Measurements from ENCODE around the gene SLC1A2. TPM values are rescaled to one million over a fixed set of nuclear protein-coding genes. Genes with fewer than 3 reads are reported as not detected.

The SLC1A2 gene
- total and polyA plus RNA-seq, 3 donors from 2014 or later = 0.74 to 7.5 (median 1.1) TPM

DNA sequence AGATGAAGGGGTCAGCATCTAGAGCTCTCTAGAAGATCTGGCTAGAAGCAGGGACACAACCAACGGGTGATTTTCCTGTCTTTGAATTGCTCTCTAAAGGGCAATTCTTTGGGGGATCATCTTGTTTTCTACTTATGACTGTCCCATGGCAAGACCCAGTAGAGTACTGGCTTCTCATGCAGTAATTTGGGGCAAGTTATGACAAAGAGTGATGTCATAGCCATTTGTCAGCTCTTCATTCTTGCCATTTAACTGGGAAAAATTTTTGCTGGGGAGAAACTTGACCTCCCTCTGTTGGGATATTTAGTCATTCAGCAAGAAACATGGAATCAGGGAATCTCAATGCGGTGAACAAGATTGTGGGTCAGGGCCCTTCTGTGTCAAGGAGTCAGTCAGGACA, 80.4 kb downstream of the SLC1A2 start:
- no peak overlapping the region for H3K4me3 ChIP-seq
- H3K27ac ChIP-seq = no peak overlapping the region
- TF ChIP-seq, protein P1, sequence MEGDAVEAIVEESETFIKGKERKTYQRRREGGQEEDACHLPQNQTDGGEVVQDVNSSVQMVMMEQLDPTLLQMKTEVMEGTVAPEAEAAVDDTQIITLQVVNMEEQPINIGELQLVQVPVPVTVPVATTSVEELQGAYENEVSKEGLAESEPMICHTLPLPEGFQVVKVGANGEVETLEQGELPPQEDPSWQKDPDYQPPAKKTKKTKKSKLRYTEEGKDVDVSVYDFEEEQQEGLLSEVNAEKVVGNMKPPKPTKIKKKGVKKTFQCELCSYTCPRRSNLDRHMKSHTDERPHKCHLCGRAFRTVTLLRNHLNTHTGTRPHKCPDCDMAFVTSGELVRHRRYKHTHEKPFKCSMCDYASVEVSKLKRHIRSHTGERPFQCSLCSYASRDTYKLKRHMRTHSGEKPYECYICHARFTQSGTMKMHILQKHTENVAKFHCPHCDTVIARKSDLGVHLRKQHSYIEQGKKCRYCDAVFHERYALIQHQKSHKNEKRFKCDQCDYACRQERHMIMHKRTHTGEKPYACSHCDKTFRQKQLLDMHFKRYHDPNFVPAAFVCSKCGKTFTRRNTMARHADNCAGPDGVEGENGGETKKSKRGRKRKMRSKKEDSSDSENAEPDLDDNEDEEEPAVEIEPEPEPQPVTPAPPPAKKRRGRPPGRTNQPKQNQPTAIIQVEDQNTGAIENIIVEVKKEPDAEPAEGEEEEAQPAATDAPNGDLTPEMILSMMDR (IDR thresholded peaks at IDR 0.05) = no peak
- no peak for TF ChIP-seq POLR2A (IDR thresholded peaks at IDR 0.05)
- no peaks in the 10 kb centered on the region for H3K4me1 ChIP-seq
- 85 to 90% methylated on average over 2 of the region's 2 CpGs for WGBS, 2 donors
- no peaks in the 10 kb centered on the region for H3K27me3 ChIP-seq
- no peaks in the 10 kb centered on the region for H3K36me3 ChIP-seq (ENCODE audit: low read depth, missing control alignments)
- H3K9me3 ChIP-seq = no peaks in the 10 kb centered on the region
- intact Hi-C loops (cut with DNase I; ENCODE audit: low total_unique reads) = no loop called here
- DNase-seq = no peak

DNA sequence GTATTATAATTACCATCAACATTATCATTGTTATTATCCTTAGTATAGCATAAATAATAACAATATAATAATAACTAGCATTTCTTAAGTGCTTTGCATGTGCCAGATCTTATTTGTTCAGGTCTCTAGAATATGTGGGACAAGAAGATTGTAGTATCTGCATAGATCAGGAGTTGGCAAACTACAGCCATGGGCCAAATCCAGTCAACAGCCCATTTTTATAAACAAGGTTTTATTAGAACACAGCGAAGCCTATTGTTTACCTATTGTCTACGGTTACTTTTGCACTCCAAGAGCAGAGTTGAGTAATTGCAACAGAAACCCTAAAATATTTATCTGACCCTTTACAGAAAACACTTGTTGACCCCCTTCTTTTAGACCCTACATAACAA, 81.4 kb downstream of the SLC1A2 start:
- no peak overlapping the region for H3K27ac ChIP-seq
- no peaks in the 10 kb centered on the region for H3K4me1 ChIP-seq
- H3K9me3 ChIP-seq = no peaks in the 10 kb centered on the region
- TF ChIP-seq POLR2A (IDR thresholded peaks at IDR 0.05) = no peak
- TF ChIP-seq, protein P1 (IDR thresholded peaks at IDR 0.05) = no peak
- intact Hi-C loops (cut with DNase I; ENCODE audit: low total_unique reads) = no loop called here
- DNase-seq = no peak
- WGBS, 2 donors = 91 to 93% methylated on average over 2 of the region's 2 CpGs
- H3K4me3 ChIP-seq = no peak overlapping the region
- H3K27me3 ChIP-seq = no peaks in the 10 kb centered on the region
- no peaks in the 10 kb centered on the region for H3K36me3 ChIP-seq (ENCODE audit: low read depth, missing control alignments)

DNA sequence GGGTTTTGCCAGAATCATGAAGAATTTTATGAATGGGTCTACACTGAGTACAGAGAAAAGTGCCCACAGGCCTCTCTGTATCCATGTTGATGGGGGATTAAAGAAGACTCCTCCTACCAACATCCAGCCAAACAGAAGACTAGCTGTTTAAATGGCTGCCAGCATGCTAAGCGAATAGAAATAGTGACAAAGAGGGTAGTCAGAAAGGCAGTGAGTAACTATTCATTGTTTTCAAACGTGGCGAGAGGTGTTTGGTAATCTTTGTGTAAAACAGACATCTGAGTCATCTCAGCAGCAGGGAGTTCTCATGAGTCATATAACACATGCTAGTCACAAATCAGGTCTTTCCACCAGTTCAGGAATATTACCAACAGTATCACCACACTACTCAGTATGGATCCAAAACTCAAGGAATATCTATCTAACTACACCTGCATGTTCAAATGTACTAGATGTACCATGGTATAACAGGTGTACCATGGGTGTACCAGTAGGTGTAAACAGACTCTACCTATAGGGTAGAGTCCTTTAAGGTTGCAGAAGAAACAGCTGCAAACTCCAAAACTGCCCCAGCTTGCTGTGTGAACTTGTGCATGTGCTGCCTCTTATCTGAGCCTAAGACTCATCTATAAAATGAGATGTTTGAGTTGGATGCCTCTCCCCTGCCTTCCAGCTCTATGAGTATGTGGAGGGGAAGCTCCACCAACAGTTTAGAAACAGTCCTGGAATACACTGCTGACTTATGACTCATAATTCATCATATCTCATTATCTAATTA, 82.0 kb downstream of the SLC1A2 start:
- WGBS, 2 donors = 82 to 85% methylated on average over 3 of the region's 3 CpGs
- DNase-seq = no peak
- Histone ChIP-seq H3K36me3 (ENCODE audit: low read depth, missing control alignments) (no peaks in the 10 kb centered on the region), H3K4me1 (no peaks in the 10 kb centered on the region), H3K4me3 (no peak overlapping the region), H3K27ac (no peak overlapping the region), H3K27me3 (no peaks in the 10 kb centered on the region), H3K9me3 (no peaks in the 10 kb centered on the region)
- intact Hi-C loops (cut with DNase I; ENCODE audit: low total_unique reads) = no loop called here
- TF ChIP-seq, protein P1 (IDR thresholded peaks at IDR 0.05) = no peak
- TF ChIP-seq POLR2A (IDR thresholded peaks at IDR 0.05) = no peak

DNA sequence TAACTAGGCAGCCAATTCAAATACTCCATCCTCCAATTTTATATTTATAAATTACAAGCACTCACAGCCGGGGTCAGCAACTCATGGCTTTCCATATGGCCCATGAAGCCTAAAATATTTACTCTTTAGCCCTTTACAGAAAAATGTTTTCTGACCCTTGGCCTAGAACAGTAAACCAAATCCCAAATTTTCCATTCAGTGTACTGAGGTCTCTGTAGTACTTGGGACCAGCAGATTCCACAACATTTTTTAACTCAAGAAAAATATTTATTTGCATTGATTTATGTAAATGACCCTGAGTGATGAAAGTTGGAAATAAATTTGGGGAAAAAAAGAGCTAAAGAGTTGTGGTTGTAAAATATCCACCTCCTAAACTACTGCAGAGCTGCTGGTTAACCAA, 82.6 kb downstream of the SLC1A2 start:
- Histone ChIP-seq H3K9me3 (no peaks in the 10 kb centered on the region), H3K27ac (no peak overlapping the region), H3K36me3 (ENCODE audit: low read depth, missing control alignments) (no peaks in the 10 kb centered on the region), H3K4me3 (no peak overlapping the region), H3K4me1 (no peaks in the 10 kb centered on the region), H3K27me3 (no peaks in the 10 kb centered on the region)
- WGBS, 2 donors = 83 to 86% methylated on average over 1 of the region's 1 CpG
- no peak for TF ChIP-seq POLR2A (IDR thresholded peaks at IDR 0.05)
- TF ChIP-seq, protein P1 (IDR thresholded peaks at IDR 0.05) = no peak
- no peak for DNase-seq
- intact Hi-C loops (cut with DNase I; ENCODE audit: low total_unique reads) = no loop called here

DNA sequence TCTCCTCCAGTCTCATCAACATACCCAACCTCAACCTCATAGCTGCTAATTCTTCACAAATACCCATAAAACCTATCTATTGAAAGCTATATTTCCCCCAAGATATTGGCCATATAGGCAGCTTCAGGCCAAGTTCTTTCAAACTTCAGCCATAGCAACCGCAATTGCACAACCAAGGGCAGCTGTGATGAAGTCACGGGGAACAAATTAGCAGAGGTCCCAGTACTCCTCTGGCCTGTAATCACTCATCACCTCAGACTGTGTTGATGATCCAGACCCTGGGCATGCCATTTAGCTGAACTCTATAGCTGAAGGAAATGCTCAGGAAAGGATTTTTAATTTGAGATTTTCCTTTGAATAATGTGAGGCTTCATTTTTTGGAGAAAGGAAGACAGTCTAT, 84.1 kb downstream of the SLC1A2 start:
- TF ChIP-seq POLR2A (IDR thresholded peaks at IDR 0.05) = no peak
- TF ChIP-seq, protein P1 (IDR thresholded peaks at IDR 0.05) = no peak
- no peaks in the 10 kb centered on the region for H3K36me3 ChIP-seq (ENCODE audit: low read depth, missing control alignments)
- H3K4me1 ChIP-seq = no peaks in the 10 kb centered on the region
- no peaks in the 10 kb centered on the region for H3K27me3 ChIP-seq
- H3K9me3 ChIP-seq = no peaks in the 10 kb centered on the region
- DNase-seq = no peak
- intact Hi-C loops (cut with DNase I; ENCODE audit: low total_unique reads) = no loop called here
- H3K4me3 ChIP-seq = no peak overlapping the region
- no peak overlapping the region for H3K27ac ChIP-seq
- WGBS, 2 donors = 93 to 97% methylated on average over 2 of the region's 2 CpGs
